ENCODE results near the gene POU2F1.

GRCh38 chr1:167263344-167263743, 42.7 kb downstream of the POU2F1 start:
- TF ChIP-seq CTCF (IDR thresholded peaks at IDR 0.05) (no peak), USF2 (IDR thresholded peaks at IDR 0.05) (no peak), CEBPB (IDR thresholded peaks at IDR 0.05) (no peak), POLR2A (IDR thresholded peaks at IDR 0.05; ENCODE audit: low read length) (no peak), SMC3 (IDR thresholded peaks at IDR 0.05) (no peak), SREBF2 (IDR thresholded peaks at IDR 0.05) (no peak), RAD21 (conservative IDR thresholded peaks at IDR 0.05 in 1 of 2, IDR thresholded peaks at IDR 0.05 in 1 of 2) (no peak), MAX (IDR thresholded peaks at IDR 0.05) (no peak), ELK1 (IDR thresholded peaks at IDR 0.05; ENCODE audit: low read depth, low read length) (no peak), EP300 (IDR thresholded peaks at IDR 0.05) (no peak), ESRRA (IDR thresholded peaks at IDR 0.05; ENCODE audit: borderline replicate concordance, low read length) (no peak), MYC (IDR thresholded peaks at IDR 0.05; ENCODE audit: borderline replicate concordance, low read length) (no peak), PHF8 (IDR thresholded peaks at IDR 0.05; ENCODE audit: borderline replicate concordance, low read depth) (no peak)
- TF ChIP-seq, protein P1, sequence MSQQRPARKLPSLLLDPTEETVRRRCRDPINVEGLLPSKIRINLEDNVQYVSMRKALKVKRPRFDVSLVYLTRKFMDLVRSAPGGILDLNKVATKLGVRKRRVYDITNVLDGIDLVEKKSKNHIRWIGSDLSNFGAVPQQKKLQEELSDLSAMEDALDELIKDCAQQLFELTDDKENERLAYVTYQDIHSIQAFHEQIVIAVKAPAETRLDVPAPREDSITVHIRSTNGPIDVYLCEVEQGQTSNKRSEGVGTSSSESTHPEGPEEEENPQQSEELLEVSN (IDR thresholded peaks at IDR 0.05; ENCODE audit: borderline replicate concordance, low read depth), result no peak

Measured in A549 (cell line).